ENCODE measurements around the gene AFF3. TPM values are rescaled to one million over a fixed set of nuclear protein-coding genes. Genes with fewer than 3 reads are reported as not detected.

The AFF3 gene
- total RNA-seq, 1 donor from 2014 or later, result 7.3 TPM

DNA sequence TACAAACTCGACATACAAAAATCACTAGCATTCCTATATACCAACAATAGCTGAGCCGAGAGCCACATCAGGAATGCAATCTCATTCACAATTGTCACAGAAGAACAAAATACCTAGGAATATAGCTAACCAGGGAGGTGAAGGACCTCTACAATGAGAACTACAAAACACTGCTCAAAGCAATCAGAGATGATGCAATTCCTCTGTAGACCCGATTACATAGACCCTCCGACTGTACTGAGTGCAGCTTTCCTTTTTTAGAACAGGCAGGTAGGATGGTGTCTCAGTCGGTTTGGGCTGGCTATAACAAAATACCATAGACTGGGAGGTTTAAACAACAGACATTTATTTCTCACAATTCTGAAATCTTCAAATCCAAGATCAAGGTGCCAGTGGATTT lies 513.1 kb downstream of the AFF3 start:
- TF ChIP-seq, protein P1, sequence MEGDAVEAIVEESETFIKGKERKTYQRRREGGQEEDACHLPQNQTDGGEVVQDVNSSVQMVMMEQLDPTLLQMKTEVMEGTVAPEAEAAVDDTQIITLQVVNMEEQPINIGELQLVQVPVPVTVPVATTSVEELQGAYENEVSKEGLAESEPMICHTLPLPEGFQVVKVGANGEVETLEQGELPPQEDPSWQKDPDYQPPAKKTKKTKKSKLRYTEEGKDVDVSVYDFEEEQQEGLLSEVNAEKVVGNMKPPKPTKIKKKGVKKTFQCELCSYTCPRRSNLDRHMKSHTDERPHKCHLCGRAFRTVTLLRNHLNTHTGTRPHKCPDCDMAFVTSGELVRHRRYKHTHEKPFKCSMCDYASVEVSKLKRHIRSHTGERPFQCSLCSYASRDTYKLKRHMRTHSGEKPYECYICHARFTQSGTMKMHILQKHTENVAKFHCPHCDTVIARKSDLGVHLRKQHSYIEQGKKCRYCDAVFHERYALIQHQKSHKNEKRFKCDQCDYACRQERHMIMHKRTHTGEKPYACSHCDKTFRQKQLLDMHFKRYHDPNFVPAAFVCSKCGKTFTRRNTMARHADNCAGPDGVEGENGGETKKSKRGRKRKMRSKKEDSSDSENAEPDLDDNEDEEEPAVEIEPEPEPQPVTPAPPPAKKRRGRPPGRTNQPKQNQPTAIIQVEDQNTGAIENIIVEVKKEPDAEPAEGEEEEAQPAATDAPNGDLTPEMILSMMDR (IDR thresholded peaks at IDR 0.05; ENCODE audit: unreplicated experiment), result no peak
- no peak for DNase-seq (ENCODE audit: low spot score, unreplicated experiment)
- Mint-ChIP-seq H3K27me3 (no peaks in the 10 kb centered on the region), H3K4me3 (ENCODE audit: low read depth) (no peak overlapping the region), H3K4me1 (ENCODE audit: low read depth) (no peaks in the 10 kb centered on the region), H3K9me3 (ENCODE audit: low read depth) (peaks cover 5% of the 10 kb centered on the region), H3K27ac (no peak overlapping the region), H3K36me3 (ENCODE audit: insufficient read depth) (no peaks in the 10 kb centered on the region)

DNA sequence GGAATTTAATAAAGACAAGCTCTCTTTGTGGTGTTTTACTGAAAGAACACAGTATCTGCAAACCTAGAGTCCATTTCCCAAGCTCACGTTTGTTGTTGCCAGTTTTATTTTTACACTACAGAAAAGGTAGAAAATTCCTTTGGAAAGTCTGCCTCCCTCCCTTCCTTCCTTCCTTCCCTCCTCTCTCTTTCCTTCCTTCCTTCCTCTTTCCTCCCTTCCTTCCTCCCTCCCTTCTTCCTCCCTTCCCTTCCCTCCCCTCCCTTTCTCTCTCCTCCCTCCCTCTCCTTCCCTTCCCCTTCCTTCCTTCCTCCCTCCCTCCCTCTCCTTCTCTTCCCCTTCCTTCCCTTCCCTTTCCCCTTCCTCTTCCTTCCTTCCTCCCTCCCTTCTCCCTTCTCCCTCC lies 516.2 kb downstream of the AFF3 start:
- TF ChIP-seq, protein P1 (IDR thresholded peaks at IDR 0.05; ENCODE audit: unreplicated experiment), result no peak
- Mint-ChIP-seq H3K36me3 (ENCODE audit: insufficient read depth) (no peaks in the 10 kb centered on the region), H3K4me1 (ENCODE audit: low read depth) (no peaks in the 10 kb centered on the region), H3K27ac (no peak overlapping the region), H3K27me3 (no peaks in the 10 kb centered on the region), H3K4me3 (ENCODE audit: low read depth) (no peak overlapping the region), H3K9me3 (ENCODE audit: low read depth) (no peaks in the 10 kb centered on the region)
- DNase-seq (ENCODE audit: low spot score, unreplicated experiment), result no peak

DNA sequence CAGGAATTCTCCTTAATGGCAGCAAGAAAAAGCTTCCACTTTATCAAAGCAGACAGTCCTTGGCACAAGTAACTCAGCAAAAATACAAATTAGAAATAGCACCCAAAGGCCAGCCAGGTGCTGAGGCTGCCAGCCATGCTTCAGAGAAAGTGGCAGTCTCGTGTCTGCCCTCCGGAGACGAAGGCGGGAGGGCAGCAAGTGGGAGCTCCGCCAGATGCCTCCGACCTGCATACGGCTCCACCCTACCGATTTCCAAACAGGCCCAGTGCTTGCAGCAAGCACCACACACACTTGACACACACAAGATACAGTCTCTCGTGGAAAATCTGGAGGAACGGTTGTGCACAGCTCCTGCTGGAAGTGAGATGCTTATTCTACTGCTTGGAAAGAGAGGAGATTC lies 517.7 kb downstream of the AFF3 start:
- DNase-seq (ENCODE audit: low spot score, unreplicated experiment), result no peak
- no peak overlapping the region for H3K4me3 Mint-ChIP-seq (ENCODE audit: low read depth)

DNA sequence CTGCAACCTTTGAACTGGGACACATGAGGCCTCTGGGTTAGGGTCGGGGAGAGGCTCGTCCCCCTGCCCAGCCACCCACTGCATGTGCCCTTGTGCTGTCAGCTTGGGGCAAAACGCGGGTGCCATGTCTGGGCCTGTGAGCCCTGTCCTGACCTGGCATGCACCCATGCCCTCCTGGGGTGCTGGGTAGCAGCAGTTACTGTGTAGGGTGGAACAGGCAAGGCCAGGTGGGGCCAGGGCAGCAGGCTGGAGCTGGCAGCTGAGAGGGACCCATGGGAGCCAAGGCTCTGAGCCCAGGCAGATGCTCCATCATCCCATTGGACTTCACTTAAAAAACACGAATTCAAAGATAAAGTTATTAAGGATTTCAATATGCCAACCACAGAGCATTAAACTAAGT lies 518.8 kb downstream of the AFF3 start:
- no peak for DNase-seq (ENCODE audit: low spot score, unreplicated experiment)
- Mint-ChIP-seq H3K27me3 (no peaks in the 10 kb centered on the region), H3K4me3 (ENCODE audit: low read depth) (no peak overlapping the region), H3K27ac (no peak overlapping the region), H3K4me1 (ENCODE audit: low read depth) (no peaks in the 10 kb centered on the region), H3K9me3 (ENCODE audit: low read depth) (no peaks in the 10 kb centered on the region), H3K36me3 (ENCODE audit: insufficient read depth) (no peaks in the 10 kb centered on the region)
- TF ChIP-seq, protein P1 (IDR thresholded peaks at IDR 0.05; ENCODE audit: unreplicated experiment), result no peak

More for the DNA sequence above, 517.7 kb downstream of the AFF3 start:
- no peaks in the 10 kb centered on the region for H3K9me3 Mint-ChIP-seq (ENCODE audit: low read depth)
- H3K4me1 Mint-ChIP-seq (ENCODE audit: low read depth), result no peaks in the 10 kb centered on the region
- TF ChIP-seq, protein P1 (IDR thresholded peaks at IDR 0.05; ENCODE audit: unreplicated experiment), result no peak
- H3K36me3 Mint-ChIP-seq (ENCODE audit: insufficient read depth), result no peaks in the 10 kb centered on the region
- H3K27ac Mint-ChIP-seq, result no peak overlapping the region
- H3K27me3 Mint-ChIP-seq, result no peaks in the 10 kb centered on the region

DNA sequence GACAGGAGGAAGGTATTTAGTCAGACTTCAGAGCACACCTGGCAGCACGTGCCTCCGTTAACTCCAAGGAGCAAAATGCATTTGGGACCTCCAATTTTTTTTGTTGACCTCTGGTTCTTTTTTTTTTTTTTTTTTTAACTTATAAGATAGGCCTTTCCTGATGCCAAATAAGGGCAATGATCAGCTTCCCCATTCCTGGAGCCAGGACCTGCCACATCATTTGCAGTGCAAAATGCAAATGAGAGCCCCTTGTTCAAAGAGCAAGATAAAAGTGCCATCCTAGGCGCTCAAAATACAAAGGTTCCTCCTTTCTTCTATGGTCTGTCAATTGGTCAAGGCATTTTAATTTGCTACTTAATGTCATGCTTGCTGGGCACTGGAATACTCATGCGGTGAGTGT lies 519.4 kb downstream of the AFF3 start:
- DNase-seq (ENCODE audit: low spot score, unreplicated experiment), result no peak
- Mint-ChIP-seq H3K9me3 (ENCODE audit: low read depth) (no peaks in the 10 kb centered on the region), H3K4me3 (ENCODE audit: low read depth) (no peak overlapping the region), H3K4me1 (ENCODE audit: low read depth) (no peaks in the 10 kb centered on the region), H3K27me3 (no peaks in the 10 kb centered on the region), H3K36me3 (ENCODE audit: insufficient read depth) (no peaks in the 10 kb centered on the region), H3K27ac (no peak overlapping the region)
- TF ChIP-seq, protein P1 (IDR thresholded peaks at IDR 0.05; ENCODE audit: unreplicated experiment), result no peak

All from progenitor cell of endocrine pancreas (in vitro differentiated cells).